Mononuclear cell (primary cell): ENCODE data around the gene NEDD4L. TPM values are rescaled to one million over a fixed set of nuclear protein-coding genes. Genes with fewer than 3 reads are reported as not detected.

Source experiments
- H3K27me3 ChIP-seq: 2 replicates; pipeline ENCODE4 v1.6.0; 2011; ENCODE audit warnings: low read length, control low read depth; ENCODE audit not compliant: insufficient read depth
- H3K4me1 ChIP-seq: 2 replicates; pipeline ENCODE4 v1.5.1; 2011; ENCODE audit warnings: mild to moderate bottlenecking, low read length, control low read depth; ENCODE audit not compliant: insufficient read depth
- H3K4me3 ChIP-seq: 2 replicates; pipeline ENCODE4 v1.5.1; 2011; ENCODE audit warnings: mild to moderate bottlenecking, low read length, moderate library complexity
- H3K9me3 ChIP-seq: 2 replicates; pipeline ENCODE4 v1.5.1; 2011; ENCODE audit warnings: low read depth, mild to moderate bottlenecking, control low read depth, low read length
- total RNA-seq: library from RNA; depleted of rRNA; stranded (reverse); fragments of >200 nt; gene quantifications from one replicate; pipeline ENCODE4 v1.2.3, GENCODE V29; 2012

NEDD4L gene
- total RNA-seq, 1 donor, result 8.7 TPM

DNA sequence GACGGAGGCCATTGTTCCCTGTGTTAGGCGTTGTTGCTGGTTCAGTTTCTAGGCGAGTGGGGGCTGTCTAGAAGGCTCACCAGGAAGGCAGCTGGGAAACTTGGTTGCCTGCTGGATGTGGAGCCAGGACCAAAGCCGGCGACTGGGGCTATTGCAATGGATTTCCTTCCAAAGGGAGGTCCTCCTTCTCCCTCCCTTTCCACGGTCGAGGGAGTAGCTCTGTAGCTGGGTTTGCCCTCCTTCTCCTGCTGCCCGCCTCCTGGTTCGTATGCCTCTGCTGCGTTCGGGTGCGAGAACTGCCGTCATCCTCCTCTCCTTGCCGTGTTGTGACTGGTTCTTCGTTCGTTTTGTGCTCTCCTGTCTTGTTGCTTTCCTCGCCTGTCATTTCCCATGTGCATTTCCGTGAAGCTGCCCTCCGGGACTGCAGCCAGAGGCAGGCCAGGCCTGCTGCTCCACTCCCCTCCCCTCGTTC is 203.4 kb downstream of the NEDD4L start:
- no peaks in the 10 kb centered on the region for H3K27me3 ChIP-seq
- no peaks in the 10 kb centered on the region for H3K4me1 ChIP-seq
- no peak overlapping the region for H3K4me3 ChIP-seq
- no peaks in the 10 kb centered on the region for H3K9me3 ChIP-seq

DNA sequence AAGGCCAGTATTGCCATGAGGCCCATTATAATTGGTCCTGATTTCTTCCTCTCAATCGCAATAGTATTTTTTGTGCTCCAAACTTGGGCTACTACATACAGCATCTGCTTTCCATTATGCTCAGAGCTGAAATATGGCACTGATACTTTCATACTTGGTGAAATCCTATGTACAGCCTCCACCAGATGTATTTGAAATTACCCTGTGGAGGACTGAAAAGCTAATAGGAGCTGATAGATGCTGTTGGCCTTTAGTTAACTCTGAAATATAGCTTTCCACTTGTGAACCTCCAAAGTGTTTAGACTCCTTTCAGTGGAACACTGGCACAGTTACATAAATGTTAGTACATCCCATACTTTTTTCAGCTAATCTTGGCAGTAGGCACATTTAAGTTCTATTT is 205.7 kb downstream of the NEDD4L start:
- Histone ChIP-seq H3K4me1 (no peaks in the 10 kb centered on the region), H3K27me3 (no peaks in the 10 kb centered on the region), H3K4me3 (no peak overlapping the region), H3K9me3 (no peaks in the 10 kb centered on the region)

DNA sequence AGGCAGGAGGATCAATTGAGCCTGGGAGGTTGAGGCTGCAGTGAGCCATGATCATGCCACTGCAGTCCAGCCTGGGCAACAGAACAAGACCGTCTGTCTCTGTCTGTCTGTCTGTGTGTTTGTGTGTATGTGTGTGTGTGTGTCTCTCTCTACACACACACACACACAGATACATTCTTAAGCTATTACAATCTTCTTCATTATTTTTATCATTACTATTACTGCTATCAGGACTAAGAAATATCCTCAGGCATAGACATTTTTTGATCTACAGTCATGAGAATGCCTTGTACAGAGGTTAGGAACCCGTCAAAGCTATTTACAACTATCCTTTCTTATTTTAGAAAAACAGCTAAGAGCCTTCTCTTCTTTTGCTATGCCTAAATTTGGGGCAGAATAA is 207.4 kb downstream of the NEDD4L start:
- Histone ChIP-seq H3K9me3 (no peaks in the 10 kb centered on the region), H3K4me1 (no peaks in the 10 kb centered on the region), H3K27me3 (no peaks in the 10 kb centered on the region), H3K4me3 (no peak overlapping the region)

DNA sequence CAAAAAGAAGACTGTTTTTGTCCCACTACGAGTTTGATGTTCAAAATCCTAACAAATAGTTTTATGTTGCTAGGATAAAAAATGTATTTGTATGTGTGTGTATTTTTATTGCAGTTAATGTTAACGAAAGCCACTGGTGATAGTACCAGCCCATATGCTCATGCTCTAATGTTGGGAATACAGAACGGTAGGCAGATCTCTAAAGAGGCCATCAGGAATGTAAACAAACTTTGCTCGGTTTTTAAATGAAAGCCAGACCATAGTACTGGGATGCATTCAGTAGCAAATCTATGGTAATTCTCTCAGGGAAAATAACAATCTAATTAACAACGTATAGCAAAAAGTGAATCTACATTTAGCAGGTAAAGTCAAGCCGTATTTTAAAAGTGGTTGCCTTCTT is 208.1 kb downstream of the NEDD4L start:
- no peaks in the 10 kb centered on the region for H3K9me3 ChIP-seq
- H3K27me3 ChIP-seq, result no peaks in the 10 kb centered on the region
- H3K4me3 ChIP-seq, result no peak overlapping the region
- H3K4me1 ChIP-seq, result no peaks in the 10 kb centered on the region

DNA sequence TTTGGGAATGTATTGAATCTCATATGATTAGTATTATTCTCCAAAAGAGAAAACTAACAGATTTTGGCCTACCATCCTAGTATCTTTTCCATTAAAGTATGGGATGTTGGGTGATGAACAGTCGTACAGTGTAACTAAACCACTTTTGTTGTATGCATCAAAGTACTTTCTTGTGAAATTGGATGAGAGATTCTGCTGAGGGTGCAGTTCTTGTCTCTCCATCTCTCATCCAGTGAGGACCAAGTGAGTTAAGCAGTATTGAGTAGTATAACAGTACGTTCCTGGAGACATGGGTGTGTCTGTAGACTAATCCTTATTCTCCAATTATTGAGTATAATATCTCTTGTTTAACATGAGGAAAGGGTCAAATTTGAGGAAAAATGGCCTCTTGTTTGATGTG is 209.3 kb downstream of the NEDD4L start:
- Histone ChIP-seq H3K27me3 (no peaks in the 10 kb centered on the region), H3K4me1 (no peaks in the 10 kb centered on the region), H3K9me3 (no peaks in the 10 kb centered on the region), H3K4me3 (no peak overlapping the region)

DNA sequence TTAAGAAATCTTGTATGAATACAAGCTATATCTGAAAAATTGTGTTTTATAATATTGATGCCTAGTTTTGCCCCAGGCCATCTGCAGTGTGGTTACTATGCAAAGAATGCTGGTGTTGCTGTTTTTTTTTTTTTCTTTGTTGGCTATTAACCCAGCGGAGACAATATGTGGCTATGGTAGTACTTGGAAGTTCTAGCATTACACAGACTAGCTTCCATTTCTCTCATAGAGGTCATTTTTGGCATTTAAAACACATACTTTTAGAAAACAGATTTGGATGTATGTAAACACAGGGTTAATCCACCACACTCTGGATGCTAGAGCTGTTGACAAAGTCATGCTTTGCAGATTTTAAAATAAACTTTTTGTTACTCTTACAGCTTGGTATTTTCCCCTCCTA is 209.8 kb downstream of the NEDD4L start:
- no peaks in the 10 kb centered on the region for H3K9me3 ChIP-seq
- H3K4me1 ChIP-seq, result no peaks in the 10 kb centered on the region
- H3K27me3 ChIP-seq, result no peaks in the 10 kb centered on the region
- no peak overlapping the region for H3K4me3 ChIP-seq

DNA sequence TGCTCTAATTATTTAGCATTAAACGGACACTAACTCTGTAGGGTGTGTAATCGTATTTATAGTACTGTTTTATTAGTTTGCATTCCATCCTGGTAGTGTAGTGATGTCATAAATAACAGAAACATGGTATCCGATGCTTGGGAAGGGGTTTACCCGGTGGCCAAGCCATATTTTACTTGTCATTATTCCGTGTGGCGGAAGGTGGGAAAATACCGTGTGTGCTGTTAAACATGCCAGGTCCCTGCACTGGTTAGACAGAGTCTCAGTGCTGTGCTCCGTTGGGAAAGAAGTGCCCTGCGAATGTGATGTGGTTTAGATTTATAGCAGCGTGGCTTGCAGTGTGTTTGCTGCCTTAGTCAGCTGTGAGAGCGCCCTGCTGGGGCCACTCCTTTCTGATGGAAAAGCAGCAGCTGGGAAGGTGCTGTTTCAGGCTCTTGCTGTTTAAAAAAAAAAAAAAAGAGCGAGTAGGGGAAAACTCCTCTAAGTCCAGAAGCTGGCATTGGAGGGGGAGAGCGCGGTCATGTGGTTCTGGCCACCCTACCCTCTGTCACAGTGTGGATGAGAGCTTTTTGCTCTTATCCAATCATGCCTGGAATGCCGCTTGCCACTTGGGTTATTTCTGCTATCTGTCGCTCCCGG is 211.0 kb downstream of the NEDD4L start:
- H3K4me1 ChIP-seq, result no peaks in the 10 kb centered on the region
- H3K9me3 ChIP-seq, result no peaks in the 10 kb centered on the region
- H3K4me3 ChIP-seq, result no peak overlapping the region
- H3K27me3 ChIP-seq, result no peaks in the 10 kb centered on the region

DNA sequence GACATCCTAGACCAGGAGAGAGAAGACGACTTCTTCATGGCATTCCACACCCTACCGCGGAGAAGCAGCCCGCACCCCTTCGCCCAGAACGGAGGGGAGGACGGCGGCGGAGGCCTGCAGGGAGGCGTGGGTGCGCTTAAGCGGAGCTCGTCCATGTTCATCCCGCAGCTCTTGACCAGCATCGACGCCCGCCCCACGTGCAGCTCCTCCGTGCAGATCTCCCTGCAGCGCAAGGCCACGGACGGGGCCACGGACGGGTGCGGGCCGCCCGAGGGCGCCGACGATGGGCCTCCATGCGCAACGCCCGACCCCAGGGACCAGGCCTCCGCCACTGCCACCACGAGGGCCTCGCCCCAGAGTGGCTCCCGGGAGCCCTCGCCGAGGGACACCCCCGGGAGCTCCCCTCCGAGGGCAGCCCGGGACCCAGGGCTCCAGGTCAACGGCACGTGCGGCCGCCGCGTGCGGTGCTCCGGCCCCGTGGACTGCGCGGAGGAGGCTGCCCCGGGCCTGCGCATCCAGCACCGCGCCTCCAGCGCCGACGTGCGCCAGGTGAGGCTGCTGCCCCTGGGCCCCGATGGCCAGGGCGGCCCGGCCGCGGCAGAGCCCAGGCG is 211.8 kb downstream of the NEDD4L start:
- H3K27me3 ChIP-seq, result no peaks in the 10 kb centered on the region
- H3K4me1 ChIP-seq, result no peaks in the 10 kb centered on the region
- H3K9me3 ChIP-seq, result no peaks in the 10 kb centered on the region
- H3K4me3 ChIP-seq, result no peak overlapping the region

DNA sequence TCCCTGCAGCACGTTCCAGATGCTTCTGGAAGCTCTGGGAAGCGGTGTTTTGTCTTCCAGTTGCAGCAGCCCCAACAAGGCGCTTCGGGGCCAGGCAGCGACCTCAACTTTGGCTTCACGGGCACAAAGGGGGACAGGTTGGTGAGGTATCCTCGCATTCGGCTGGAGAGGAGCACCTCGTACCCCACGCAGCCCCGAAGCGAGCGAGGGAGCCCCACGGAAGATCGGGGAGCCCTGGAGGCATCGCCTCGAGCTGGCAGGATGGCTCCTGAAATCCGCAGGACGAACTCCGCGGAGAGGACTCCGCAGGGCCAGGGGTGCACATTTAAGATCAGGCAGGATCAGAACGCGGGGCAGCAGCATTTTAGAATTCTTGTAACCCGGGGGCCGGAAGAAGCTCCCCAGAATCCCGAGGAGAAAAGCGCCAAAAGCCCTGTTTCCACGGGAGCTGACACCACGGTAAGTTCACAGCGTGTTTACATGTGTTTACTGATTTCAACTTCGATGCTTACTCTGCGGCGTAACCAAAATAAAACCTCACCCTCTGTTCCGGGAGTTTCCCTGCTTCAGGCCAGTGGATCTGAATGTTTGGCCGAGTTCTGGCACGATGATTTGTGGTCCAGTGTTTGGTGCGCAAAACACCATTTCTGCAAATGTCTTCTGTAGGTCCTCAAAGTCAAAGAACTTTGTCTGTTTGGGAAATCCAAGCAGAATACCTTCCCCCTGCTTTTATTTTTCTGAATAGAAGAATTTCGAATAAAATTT is 212.5 kb downstream of the NEDD4L start:
- Histone ChIP-seq H3K27me3 (no peaks in the 10 kb centered on the region), H3K9me3 (no peaks in the 10 kb centered on the region), H3K4me3 (no peak overlapping the region), H3K4me1 (no peaks in the 10 kb centered on the region)

DNA sequence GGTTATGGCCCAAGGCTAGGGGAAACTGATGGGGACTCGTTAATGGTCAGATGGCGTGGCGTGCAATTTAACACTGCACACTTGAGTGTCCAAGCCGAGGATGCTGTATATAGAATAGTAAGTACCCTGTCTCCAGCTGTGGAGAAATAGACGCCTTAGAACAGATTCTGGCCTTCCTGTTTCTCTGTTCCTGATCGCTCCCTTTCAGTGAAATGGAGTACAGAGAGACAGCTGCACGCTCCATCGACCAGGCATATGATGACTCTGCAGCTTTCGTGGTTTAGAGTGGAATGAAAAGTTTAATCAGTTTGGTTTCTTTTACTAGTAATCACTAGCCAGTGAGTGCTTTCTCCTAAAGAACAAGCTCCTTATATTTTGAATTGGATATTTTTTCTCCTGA is 213.4 kb downstream of the NEDD4L start:
- H3K4me3 ChIP-seq, result no peak overlapping the region
- H3K27me3 ChIP-seq, result no peaks in the 10 kb centered on the region
- no peaks in the 10 kb centered on the region for H3K4me1 ChIP-seq
- H3K9me3 ChIP-seq, result no peaks in the 10 kb centered on the region

DNA sequence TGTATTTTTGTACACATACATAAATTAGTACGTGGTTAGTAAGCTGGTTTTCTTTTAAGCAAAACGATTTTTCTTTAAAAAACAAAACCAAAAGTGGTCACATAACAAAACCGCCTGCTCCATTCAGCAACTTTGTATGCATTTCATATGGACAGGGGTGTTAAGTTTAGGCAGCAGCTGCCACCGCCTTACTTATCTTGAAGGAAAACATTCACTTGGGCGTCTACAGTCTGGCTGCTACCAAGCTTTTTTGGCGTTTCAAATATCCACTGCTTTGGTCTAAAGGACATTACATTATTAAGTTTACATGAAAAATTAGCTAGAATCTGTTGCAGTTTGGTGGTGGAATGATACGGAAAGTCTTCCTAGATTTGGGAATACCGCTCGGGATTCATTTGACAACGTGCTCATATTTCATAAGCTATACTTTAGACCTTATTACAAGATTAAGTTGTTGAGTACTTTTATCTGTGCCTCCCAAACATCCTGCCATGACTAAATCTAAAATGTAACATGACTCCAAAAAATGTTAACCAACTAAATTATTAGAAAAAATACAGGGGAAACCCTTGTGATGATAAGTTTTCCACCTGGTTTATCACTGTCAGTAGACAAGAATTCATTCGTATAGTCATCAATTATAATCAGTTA is 214.8 kb downstream of the NEDD4L start:
- H3K4me3 ChIP-seq, result no peak overlapping the region
- no peaks in the 10 kb centered on the region for H3K27me3 ChIP-seq
- H3K9me3 ChIP-seq, result no peaks in the 10 kb centered on the region
- H3K4me1 ChIP-seq, result no peaks in the 10 kb centered on the region

DNA sequence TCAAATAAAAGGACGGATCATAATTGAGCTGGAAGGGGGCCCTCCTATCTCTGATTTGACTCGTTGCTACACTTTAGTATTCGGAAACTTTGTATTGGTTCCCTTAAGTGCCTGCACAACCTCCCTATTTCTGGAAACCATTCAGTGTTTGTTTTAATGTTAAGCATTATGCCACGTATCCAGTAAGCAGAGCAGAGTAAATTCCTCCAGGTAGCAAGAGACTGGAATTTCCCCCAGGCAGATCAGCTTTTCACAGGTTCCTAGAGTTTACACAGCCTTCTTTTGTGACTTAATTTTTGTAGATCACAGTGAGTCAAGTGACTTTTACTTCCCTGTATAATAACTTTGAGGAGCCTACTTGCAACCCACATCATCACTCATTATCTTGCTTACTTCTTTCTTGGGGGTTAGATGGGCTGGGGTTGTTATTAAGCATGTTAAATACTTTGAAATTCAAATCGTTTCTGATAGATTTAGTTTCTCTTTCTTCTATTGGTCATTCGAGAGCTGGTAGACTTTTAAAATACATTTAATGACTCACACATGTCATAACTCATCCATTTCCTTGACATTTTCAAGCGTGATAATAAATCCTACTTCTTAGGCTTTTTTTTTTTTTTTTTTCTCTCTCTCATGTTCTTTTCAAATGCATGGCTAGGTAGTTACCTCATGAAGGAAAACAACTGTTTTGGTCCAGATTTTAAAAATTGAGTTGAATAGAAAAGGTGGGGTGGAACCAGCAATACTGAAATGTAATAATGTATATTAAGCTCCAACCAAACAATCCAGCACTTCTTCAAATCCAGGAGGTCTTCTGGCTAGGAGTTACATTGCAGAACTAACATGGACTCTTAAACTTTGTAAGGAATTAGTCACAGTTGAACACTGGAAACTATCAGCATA is 219.3 kb downstream of the NEDD4L start:
- Histone ChIP-seq H3K9me3 (no peaks in the 10 kb centered on the region), H3K27me3 (no peaks in the 10 kb centered on the region), H3K4me3 (no peak overlapping the region), H3K4me1 (no peaks in the 10 kb centered on the region)

DNA sequence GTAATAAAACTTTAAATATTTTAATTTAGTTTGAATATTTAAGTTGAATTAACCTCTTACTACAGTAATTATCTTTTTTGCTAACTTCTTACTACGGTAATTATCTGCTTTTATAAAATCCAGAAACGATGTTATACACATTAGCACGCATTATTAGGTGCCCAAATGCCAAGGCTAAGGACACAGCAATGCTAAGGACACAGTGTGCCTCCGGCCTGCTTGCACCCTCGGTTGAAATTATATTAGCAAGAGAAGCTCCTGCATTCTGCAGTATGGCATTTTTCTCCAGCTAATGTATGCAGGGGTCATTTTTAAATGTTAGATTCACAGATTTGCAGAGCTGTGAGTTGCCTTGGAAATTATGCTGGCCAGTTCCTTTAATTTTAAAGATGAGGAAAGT is 220.0 kb downstream of the NEDD4L start:
- no peaks in the 10 kb centered on the region for H3K9me3 ChIP-seq

DNA sequence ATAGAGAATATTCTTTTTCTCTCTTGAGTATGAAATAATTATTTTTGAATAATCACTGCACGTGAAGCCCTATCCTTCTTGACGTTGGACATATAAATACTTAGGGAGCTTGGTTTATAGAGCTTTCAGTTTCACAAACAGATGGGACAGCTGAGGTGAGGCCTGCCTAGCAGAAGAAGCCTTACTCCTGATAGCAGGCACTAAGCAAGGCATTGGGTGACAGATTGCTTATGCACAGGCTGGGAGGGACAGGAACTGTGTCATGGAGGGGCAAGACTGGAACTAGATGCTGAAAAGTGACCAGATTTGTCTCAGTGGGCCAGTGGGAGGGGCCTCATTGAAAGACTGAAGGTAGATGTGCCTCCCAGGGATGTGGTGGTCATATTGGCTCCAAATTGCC is 220.8 kb downstream of the NEDD4L start:
- H3K9me3 ChIP-seq, result no peaks in the 10 kb centered on the region
- no peak overlapping the region for H3K4me3 ChIP-seq
- H3K27me3 ChIP-seq, result no peaks in the 10 kb centered on the region
- H3K4me1 ChIP-seq, result no peaks in the 10 kb centered on the region

More for the DNA sequence above, 220.0 kb downstream of the NEDD4L start:
- Histone ChIP-seq H3K4me3 (no peak overlapping the region), H3K4me1 (no peaks in the 10 kb centered on the region), H3K27me3 (no peaks in the 10 kb centered on the region)
